GM12878 (cell line): Measurements from ENCODE around the gene C17orf58. TPM values are rescaled to one million over a fixed set of nuclear protein-coding genes. Genes with fewer than 3 reads are reported as not detected.

Source experiments
- ATAC-seq: fragments of 200-7000 bp; cut with Tn5 transposase; 3 replicates; pipeline ENCODE4 v1.9.1; 2020; ENCODE audit warnings: mild to moderate bottlenecking, moderate library complexity
- BruUV-seq: library from RNA; stranded (reverse); fragments of 400-500 nt; replicated peaks from 2 replicates; lab custom pipeline; 2021; lab: Mats Ljungman, UMichigan
- CTCF ChIA-PET: fragments of 300-600 bp; sonication (Branson Sonifier 250); formaldehyde crosslinking; extraction: SDS; loops from one replicate; lab custom pipeline; 2021; ENCODE audit warnings: inconsistent platforms; lab: Yijun Ruan, JAX
- POLR2A ChIA-PET: fragments of 350-600 bp; formaldehyde crosslinking; extraction: SDS; loops from one replicate; lab custom pipeline; 2021; ENCODE audit warnings: inconsistent platforms; lab: Charles Lee
- RAD21 ChIA-PET: fragments of 300-600 bp; sonication (Branson Sonifier 250); formaldehyde crosslinking; loops from one replicate; lab custom pipeline; 2023; ENCODE audit warnings: antibody characterized with exemption; ENCODE audit not compliant: unreplicated experiment; lab: Charles Lee
- SMC1A ChIA-PET: fragments of 300-600 bp; sonication (Branson Sonifier 250); formaldehyde crosslinking; loops from one replicate; lab custom pipeline; 2023; ENCODE audit not compliant: unreplicated experiment, uncharacterized antibody; lab: Charles Lee
- DNase-seq: peaks from one replicate; pipeline ENCODE4 v3.0.0-alpha.2; 2011; ENCODE audit warnings: low read depth, low spot score
- FAIRE-seq: peaks from 3 replicates; lab custom pipeline; 2011; peaks lifted over from hg19 to GRCh38; lab: Jason Lieb, UNC
- H2AFZ ChIP-seq: 2 replicates; pipeline ENCODE4 v1.6.0; 2011; ENCODE audit warnings: low read depth, low read length, control low read depth; ENCODE audit not compliant: control insufficient read depth
- H3K27ac ChIP-seq: 2 replicates; pipeline ENCODE4 v1.5.1; 2011; ENCODE audit warnings: control low read depth; ENCODE audit not compliant: control insufficient read depth, insufficient read depth
- H3K27me3 ChIP-seq, 2 experiments: replicated peaks in 1 of 2; 2 replicates each; pipeline versions ENCODE4 v1.6.0 to v1.6.1; 2011; ENCODE audit warnings: low read length in 1 of 2; ENCODE audit not compliant: control insufficient read depth in 2 of 2, insufficient read depth in 2 of 2
- H3K36me3 ChIP-seq, 2 experiments: 2 replicates each; pipeline ENCODE4 v1.5.1; 2011; ENCODE audit warnings: low read length in 1 of 2; ENCODE audit not compliant: control insufficient read depth in 2 of 2, insufficient read depth in 2 of 2
- H3K4me1 ChIP-seq: 2 replicates; pipeline ENCODE4 v1.6.1; 2011; ENCODE audit warnings: mild to moderate bottlenecking, low read length, moderate library complexity, mixed read lengths; ENCODE audit not compliant: control insufficient read depth, insufficient read depth
- H3K4me2 ChIP-seq: 2 replicates; pipeline ENCODE4 v1.6.0; 2011; ENCODE audit warnings: control low read depth; ENCODE audit not compliant: control insufficient read depth, insufficient read depth
- H3K4me3 ChIP-seq: fragments of 200-600 bp; sonication (generic); 2 replicates; pipeline ENCODE4 v1.5.1; 2016
- H3K79me2 ChIP-seq: 2 replicates; pipeline ENCODE4 v1.6.0; 2011; ENCODE audit warnings: low read length; ENCODE audit not compliant: control insufficient read depth, insufficient read depth
- H3K9ac ChIP-seq: 2 replicates; pipeline ENCODE4 v1.8.0; 2011; ENCODE audit warnings: low read length, control low read depth, mixed read lengths; ENCODE audit not compliant: control insufficient read depth, insufficient read depth
- H3K9me3 ChIP-seq: replicated peaks from 3 replicates; pipeline ENCODE4 v1.5.1; 2011; ENCODE audit warnings: mild to moderate bottlenecking, low read length; ENCODE audit not compliant: control insufficient read depth, insufficient read depth
- H4K20me1 ChIP-seq: 2 replicates; pipeline ENCODE4 v1.6.0; 2011; ENCODE audit not compliant: control insufficient read depth, insufficient read depth
- CBX3 ChIP-seq: fragments of 200-600 bp; sonication (generic); IDR thresholded peaks from 2 replicates; pipeline ENCODE4 v1.6.1; 2016; ENCODE audit warnings: low read depth, borderline replicate concordance
- EED ChIP-seq: sonication (generic); IDR thresholded peaks from 2 replicates; pipeline ENCODE4 v1.6.1; 2016; ENCODE audit warnings: antibody characterized with exemption, low read depth
- FOXK2 ChIP-seq: fragments of 450-650 bp; IDR thresholded peaks from 2 replicates; pipeline ENCODE4 v1.6.1; 2017; ENCODE audit warnings: mild to moderate bottlenecking, moderate library complexity
- HDAC2 ChIP-seq: fragments of 200-600 bp; sonication (generic); IDR thresholded peaks from 2 replicates; pipeline ENCODE4 v1.6.1; 2017
- IRF3 ChIP-seq: fragments of 450-650 bp; IDR thresholded peaks from 2 replicates; pipeline ENCODE4 v1.6.1; 2014; ENCODE audit warnings: mild to moderate bottlenecking
- KAT2A ChIP-seq: conservative IDR thresholded peaks from 2 replicates; pipeline ENCODE4 v1.6.1; 2011; ENCODE audit warnings: low read depth, low read length; ENCODE audit not compliant: control insufficient read depth
- PAX8 ChIP-seq: fragments of 450-650 bp; IDR thresholded peaks from 2 replicates; pipeline ENCODE4 v1.6.1; 2017; ENCODE audit warnings: mild to moderate bottlenecking, moderate library complexity
- REST ChIP-seq: IDR thresholded peaks from 2 replicates; pipeline ENCODE4 v1.6.1; 2012; ENCODE audit warnings: mild to moderate bottlenecking, low read depth, low read length
- ZNF274 ChIP-seq: IDR thresholded peaks from one replicate; pipeline ENCODE4 v1.8.0; 2011; ENCODE audit not compliant: insufficient read length, insufficient read depth
- ZNF622 ChIP-seq: fragments of 450-650 bp; IDR thresholded peaks from 2 replicates; pipeline ENCODE4 v1.6.1; 2017; ENCODE audit warnings: mild to moderate bottlenecking, inconsistent platforms
- WGBS: methylation state at CpG from one replicate; pipeline ENCODE4 v1.1.6; 2016; ENCODE audit warnings: low lambda C conversion rate; ENCODE audit not compliant: insufficient replicate concordance, insufficient coverage; ENCODE audit errors: missing lambda C conversion rate; 5-methylcytosine and 5-hydroxymethylcytosine counted together
- in situ Hi-C: fragments of 300-500 bp; cut with MboI; formaldehyde crosslinking; loops from 9 replicates; pipeline ENCODE4 v1.14.3; 2018; ENCODE audit warnings: mixed read lengths
- intact Hi-C: fragments of 100-400 bp; cut with micrococcal nuclease; formaldehyde crosslinking; loops from one replicate; pipeline ENCODE4 v1.14.2; 2022; ENCODE audit not compliant: unreplicated experiment
- polyA plus RNA-seq, 11 experiments: library from polyadenylated mRNA; depleted of rRNA in 4 of 11; unstranded in 6 of 11; stranded (reverse) in 5 of 11; fragments of >200 nt; fragmentation: Nextera tagmentation in 4 of 11; fragmentation: Illumina TruSeq in 1 of 11; extraction: Ambion mirVana in 4 of 11; extraction: Trizol in 1 of 11; gene quantifications; 1 replicate in 1 of 11; 2 replicates in 10 of 11; pipeline versions ENCODE4 v1.2.1 to v1.2.3, GENCODE V29; 2011 to 2016; ENCODE audit warnings: inconsistent platforms in 2 of 11, missing spikeins in 2 of 11, low read depth in 1 of 11
- total RNA-seq, 4 experiments: library from RNA; depleted of rRNA in 3 of 4; stranded (reverse); fragments of >200 nt in 3 of 4; fragmentation: Illumina TruSeq in 1 of 4; extraction: Trizol in 1 of 4; gene quantifications; 2 replicates each; pipeline versions ENCODE4 v1.2.1 to v1.2.3, GENCODE V29; 2013 to 2021
- TF ChIP-seq, protein P1 (sequence below): fragments of 450-650 bp; IDR thresholded peaks from 2 replicates; pipeline ENCODE4 v1.6.1; 2016; ENCODE audit warnings: mild to moderate bottlenecking, moderate library complexity, borderline replicate concordance

The C17orf58 gene
- total and polyA plus RNA-seq, 10 of the 15 experiments (the other 5 are each of a cell fraction or from before 2014, with no cell fraction given), result 3.3 to 12.3 (median 6.2) TPM

DNA sequence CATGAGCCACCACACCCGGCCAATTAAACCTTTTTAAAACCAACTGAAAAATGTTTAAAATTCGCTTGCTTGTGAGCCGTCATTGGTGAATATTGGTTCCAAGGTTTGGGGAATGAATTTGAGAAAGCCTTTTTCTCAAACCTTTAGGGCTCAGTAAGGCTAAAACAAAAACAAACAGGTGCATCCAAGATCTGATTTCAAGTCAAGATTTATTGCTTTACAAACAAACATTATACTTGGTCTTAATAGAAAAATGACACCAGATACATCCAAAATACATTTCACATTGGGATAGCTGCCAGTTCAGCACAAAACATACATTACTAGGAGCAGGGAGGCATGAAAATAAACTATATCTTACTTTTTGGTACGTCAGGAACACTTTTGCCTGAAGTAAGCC lies 5.4 kb downstream of the C17orf58 start:
- DNase-seq (no peak), FAIRE-seq (no peak), ATAC-seq (no peak)
- Histone ChIP-seq H3K9me3 (no peaks in the 10 kb centered on the region), H2AFZ (no peak overlapping the region), H3K27ac (no peak overlapping the region), H3K36me3 (no peaks in the 10 kb centered on the region), H3K79me2 (no peaks in the 10 kb centered on the region), H3K9ac (no peak overlapping the region), H3K4me1 (peaks cover 3% of the 10 kb centered on the region; the same call in 1 of the 2 replicates), H3K27me3 (peaks cover 0 to 3% of the 10 kb centered on the region in 2 experiments; a peak in 1 of 4 replicates), H4K20me1 (no peaks in the 10 kb centered on the region), H3K4me2 (no peak overlapping the region), H3K4me3 (no peak overlapping the region)
- POLR2A ChIA-PET, result no interaction called here
- SMC1A ChIA-PET, result no interaction called here
- no TSS peak for BruUV-seq
- RAD21 ChIA-PET, result no interaction called here
- intact Hi-C loops, result no loop called here
- in situ Hi-C loops, result no loop called here
- 83% methylated on average over 4 of the region's 4 CpGs for WGBS
- CTCF ChIA-PET, result interaction anchor here (1.1 kb wide), 1 partner anchor 21 kb away, joined by 3 read pairs; no protein-coding TSS in a partner anchor
- TF ChIP-seq IRF3, result no peak
- TF ChIP-seq FOXK2, result no peak
- no peak for TF ChIP-seq KAT2A
- TF ChIP-seq ZNF274, result no peak
- no peak for TF ChIP-seq HDAC2
- no peak for TF ChIP-seq CBX3
- TF ChIP-seq, protein P1, sequence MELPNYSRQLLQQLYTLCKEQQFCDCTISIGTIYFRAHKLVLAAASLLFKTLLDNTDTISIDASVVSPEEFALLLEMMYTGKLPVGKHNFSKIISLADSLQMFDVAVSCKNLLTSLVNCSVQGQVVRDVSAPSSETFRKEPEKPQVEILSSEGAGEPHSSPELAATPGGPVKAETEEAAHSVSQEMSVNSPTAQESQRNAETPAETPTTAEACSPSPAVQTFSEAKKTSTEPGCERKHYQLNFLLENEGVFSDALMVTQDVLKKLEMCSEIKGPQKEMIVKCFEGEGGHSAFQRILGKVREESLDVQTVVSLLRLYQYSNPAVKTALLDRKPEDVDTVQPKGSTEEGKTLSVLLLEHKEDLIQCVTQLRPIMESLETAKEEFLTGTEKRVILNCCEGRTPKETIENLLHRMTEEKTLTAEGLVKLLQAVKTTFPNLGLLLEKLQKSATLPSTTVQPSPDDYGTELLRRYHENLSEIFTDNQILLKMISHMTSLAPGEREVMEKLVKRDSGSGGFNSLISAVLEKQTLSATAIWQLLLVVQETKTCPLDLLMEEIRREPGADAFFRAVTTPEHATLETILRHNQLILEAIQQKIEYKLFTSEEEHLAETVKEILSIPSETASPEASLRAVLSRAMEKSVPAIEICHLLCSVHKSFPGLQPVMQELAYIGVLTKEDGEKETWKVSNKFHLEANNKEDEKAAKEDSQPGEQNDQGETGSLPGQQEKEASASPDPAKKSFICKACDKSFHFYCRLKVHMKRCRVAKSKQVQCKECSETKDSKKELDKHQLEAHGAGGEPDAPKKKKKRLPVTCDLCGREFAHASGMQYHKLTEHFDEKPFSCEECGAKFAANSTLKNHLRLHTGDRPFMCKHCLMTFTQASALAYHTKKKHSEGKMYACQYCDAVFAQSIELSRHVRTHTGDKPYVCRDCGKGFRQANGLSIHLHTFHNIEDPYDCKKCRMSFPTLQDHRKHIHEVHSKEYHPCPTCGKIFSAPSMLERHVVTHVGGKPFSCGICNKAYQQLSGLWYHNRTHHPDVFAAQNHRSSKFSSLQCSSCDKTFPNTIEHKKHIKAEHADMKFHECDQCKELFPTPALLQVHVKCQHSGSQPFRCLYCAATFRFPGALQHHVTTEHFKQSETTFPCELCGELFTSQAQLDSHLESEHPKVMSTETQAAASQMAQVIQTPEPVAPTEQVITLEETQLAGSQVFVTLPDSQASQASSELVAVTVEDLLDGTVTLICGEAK, result no peak
- TF ChIP-seq PAX8, result no peak
- no peak for TF ChIP-seq ZNF622
- TF ChIP-seq EED, result no peak
- TF ChIP-seq REST, result no peak
